Left lung (tissue), 10 donors: Measurements from ENCODE around the gene SLC6A19. TPM values are rescaled to one million over a fixed set of nuclear protein-coding genes. Genes with fewer than 3 reads are reported as not detected.

Experiments
- ATAC-seq: fragments of 200-7000 bp; cut with Tn5 transposase; one replicate; pipeline ENCODE4 v1.9.1; 2020; ENCODE audit warnings: moderate library complexity
- DNase-seq, 4 donors: peaks; one replicate each; pipeline ENCODE4 v3.0.0-alpha.2; 2013 to 2020
- H3K27ac ChIP-seq, 2 donors: fragments of 200-600 bp; sonication (generic) in 1 of 2; one replicate each; pipeline versions ENCODE4 v1.5.0 to v1.8.0; 2020 to 2021
- H3K27me3 ChIP-seq, 2 donors: fragments of 200-600 bp; sonication (generic) in 1 of 2; one replicate each; pipeline versions ENCODE4 v1.5.0 to v1.8.0; 2020 to 2021
- H3K36me3 ChIP-seq, 2 donors: fragments of 200-600 bp; sonication (generic) in 1 of 2; one replicate each; pipeline versions ENCODE4 v1.5.0 to v1.8.0; 2020 to 2021
- H3K4me1 ChIP-seq, 2 donors: fragments of 200-600 bp; one replicate each; pipeline ENCODE4 v1.8.0; 2021
- H3K4me3 ChIP-seq, 2 donors: fragments of 200-600 bp; sonication (generic) in 1 of 2; one replicate each; pipeline versions ENCODE4 v1.5.0 to v1.8.0; 2020 to 2021; ENCODE audit warnings: mild to moderate bottlenecking in 1 of 2
- H3K9me3 ChIP-seq, 2 donors: fragments of 200-600 bp; sonication (generic) in 1 of 2; one replicate each; pipeline versions ENCODE4 v1.5.0 to v1.8.0; 2020 to 2021
- CTCF ChIP-seq, 2 donors: fragments of 200-600 bp; sonication (generic) in 1 of 2; IDR thresholded peaks; one replicate each; pipeline versions ENCODE4 v1.5.0 to v1.8.0; 2021; ENCODE audit warnings: antibody characterized with exemption in 2 of 2
- intact Hi-C, 2 donors: fragments of 100-400 bp; cut with DNase I; formaldehyde crosslinking; loops; one replicate each; pipeline versions ENCODE4 v1.11.2 to v1.14.2; 2022
- polyA plus RNA-seq, 6 donors: library from polyadenylated mRNA; unstranded; fragments of 120-200 nt; gene quantifications; one replicate each; pipeline ENCODE4 v1.2.1, GENCODE V29; 2013; ENCODE audit not compliant: insufficient read length in 6 of 6
- total RNA-seq, 2 donors: library from RNA; stranded (reverse); fragmentation: NEBNext Ultra II Directional; extraction: Animal tissue kit (Norgen Biotek cat#: 25700); gene quantifications; one replicate each; pipeline ENCODE4 v1.2.1, GENCODE V29; 2021
- donor health status: DM: no; HTN: yes; CAD: no.
- donor health status: DM: no; HTN: no; CAD: no.

Gene SLC6A19
- total and polyA plus RNA-seq, 8 donors = 0.04 to 0.54 (median 0.19) TPM; not detected in 2

GRCh38 chr5:1219098-1219767, 17.8 kb downstream of the SLC6A19 start:
- ATAC-seq (no peak), DNase-seq (peak in 1 of 4 donors; percentile 61)
- TF ChIP-seq CTCF (IDR thresholded peaks at IDR 0.05) = no peak
- Histone ChIP-seq H3K4me1 (no peaks in the 10 kb centered on the region), H3K9me3 (peaks cover 0 to 3% of the 10 kb centered on the region in 2 donors), H3K27ac (no peak overlapping the region), H3K36me3 (no peaks in the 10 kb centered on the region), H3K27me3 (peaks cover 0 to 31% of the 10 kb centered on the region in 2 donors), H3K4me3 (no peak overlapping the region)
- intact Hi-C loops = no loop called here

GRCh38 chr5:1219768-1220100, 18.3 kb downstream of the SLC6A19 start:
- peaks cover 0 to 3% of the 10 kb centered on the region in 2 donors for H3K9me3 ChIP-seq
- DNase-seq = peak in 1 of 4 donors; percentile 72
- H3K27ac ChIP-seq = no peak overlapping the region
- no peak for ATAC-seq
- H3K4me3 ChIP-seq = no peak overlapping the region
- H3K4me1 ChIP-seq = no peaks in the 10 kb centered on the region
- TF ChIP-seq CTCF (IDR thresholded peaks at IDR 0.05) = no peak
- H3K36me3 ChIP-seq = no peaks in the 10 kb centered on the region
- intact Hi-C loops = no loop called here
- peaks cover 0 to 33% of the 10 kb centered on the region in 2 donors for H3K27me3 ChIP-seq

- no peak for TF ChIP-seq CTCF (IDR thresholded peaks at IDR 0.05)
- H3K27ac ChIP-seq = no peak overlapping the region
- H3K4me3 ChIP-seq = no peak overlapping the region
- no peak for ATAC-seq
- intact Hi-C loops = no loop called here
- H3K4me1 ChIP-seq = no peaks in the 10 kb centered on the region
- peak in 1 of 4 donors; percentile 45 for DNase-seq
- no peaks in the 10 kb centered on the region for H3K36me3 ChIP-seq
- peaks cover 0 to 3% of the 10 kb centered on the region in 2 donors for H3K9me3 ChIP-seq
- peaks cover 0 to 34% of the 10 kb centered on the region in 2 donors for H3K27me3 ChIP-seq
Measured at GRCh38 chr5:1220351-1220750, 19.0 kb downstream of the SLC6A19 start.

GRCh38 chr5:1220831-1221230, 19.4 kb downstream of the SLC6A19 start:
- Histone ChIP-seq H3K36me3 (no peaks in the 10 kb centered on the region), H3K27ac (no peak overlapping the region), H3K9me3 (no peaks in the 10 kb centered on the region), H3K27me3 (peaks cover 0 to 39% of the 10 kb centered on the region in 2 donors), H3K4me1 (no peaks in the 10 kb centered on the region), H3K4me3 (no peak overlapping the region)
- ATAC-seq (no peak), DNase-seq (peak in 1 of 4 donors; percentile 69)
- no peak for TF ChIP-seq CTCF (IDR thresholded peaks at IDR 0.05)
- intact Hi-C loops = no loop called here

DNA sequence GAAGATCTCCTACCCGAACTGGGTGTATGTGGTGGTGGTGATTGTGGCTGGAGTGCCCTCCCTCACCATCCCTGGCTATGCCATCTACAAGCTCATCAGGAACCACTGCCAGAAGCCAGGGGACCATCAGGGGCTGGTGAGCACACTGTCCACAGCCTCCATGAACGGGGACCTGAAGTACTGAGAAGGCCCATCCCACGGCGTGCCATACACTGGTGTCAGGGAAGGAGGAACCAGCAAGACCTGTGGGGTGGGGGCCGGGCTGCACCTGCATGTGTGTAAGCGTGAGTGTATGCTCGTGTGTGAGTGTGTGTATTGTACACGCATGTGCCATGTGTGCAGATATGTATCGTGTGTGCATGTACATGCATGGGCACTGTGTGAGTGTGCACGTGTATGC, 20.3 kb downstream of the SLC6A19 start:
- no peak overlapping the region for H3K27ac ChIP-seq
- intact Hi-C loops = no loop called here
- no peak overlapping the region for H3K4me3 ChIP-seq
- H3K4me1 ChIP-seq = no peaks in the 10 kb centered on the region
- no peak for TF ChIP-seq CTCF (IDR thresholded peaks at IDR 0.05)
- no peaks in the 10 kb centered on the region for H3K9me3 ChIP-seq
- DNase-seq (peak in 1 of 4 donors; percentile 51), ATAC-seq (no peak)
- H3K27me3 ChIP-seq = peaks cover 0 to 46% of the 10 kb centered on the region in 2 donors
- no peaks in the 10 kb centered on the region for H3K36me3 ChIP-seq
